NB4 (cell line): ENCODE measurements around the gene SND1.

Source experiments
- DNase-seq: peaks from one replicate; pipeline ENCODE4 v3.0.0; 2010; ENCODE audit warnings: low read depth
- H3K4me3 ChIP-seq: one replicate; pipeline ENCODE4 v1.5.1; 2011; ENCODE audit warnings: mild to moderate bottlenecking, low read depth, low read length, moderate library complexity
- MYC ChIP-seq: IDR thresholded peaks from 2 replicates; pipeline ENCODE4 v1.6.1; 2011; ENCODE audit warnings: low read depth, low read length
- POLR2A ChIP-seq: IDR thresholded peaks from 2 replicates; pipeline ENCODE4 v1.6.1; 2011; ENCODE audit warnings: mild to moderate bottlenecking; ENCODE audit not compliant: insufficient read length; ENCODE audit errors: extremely low read depth
- TF ChIP-seq, protein P1 (sequence below): IDR thresholded peaks from one replicate; pipeline ENCODE4 v1.5.1; 2012; ENCODE audit warnings: low read depth, low read length
- TF ChIP-seq, protein P2 (sequence below): IDR thresholded peaks from 2 replicates; pipeline ENCODE4 v1.6.1; 2011; ENCODE audit warnings: low read depth, low read length

SND1 gene

DNA sequence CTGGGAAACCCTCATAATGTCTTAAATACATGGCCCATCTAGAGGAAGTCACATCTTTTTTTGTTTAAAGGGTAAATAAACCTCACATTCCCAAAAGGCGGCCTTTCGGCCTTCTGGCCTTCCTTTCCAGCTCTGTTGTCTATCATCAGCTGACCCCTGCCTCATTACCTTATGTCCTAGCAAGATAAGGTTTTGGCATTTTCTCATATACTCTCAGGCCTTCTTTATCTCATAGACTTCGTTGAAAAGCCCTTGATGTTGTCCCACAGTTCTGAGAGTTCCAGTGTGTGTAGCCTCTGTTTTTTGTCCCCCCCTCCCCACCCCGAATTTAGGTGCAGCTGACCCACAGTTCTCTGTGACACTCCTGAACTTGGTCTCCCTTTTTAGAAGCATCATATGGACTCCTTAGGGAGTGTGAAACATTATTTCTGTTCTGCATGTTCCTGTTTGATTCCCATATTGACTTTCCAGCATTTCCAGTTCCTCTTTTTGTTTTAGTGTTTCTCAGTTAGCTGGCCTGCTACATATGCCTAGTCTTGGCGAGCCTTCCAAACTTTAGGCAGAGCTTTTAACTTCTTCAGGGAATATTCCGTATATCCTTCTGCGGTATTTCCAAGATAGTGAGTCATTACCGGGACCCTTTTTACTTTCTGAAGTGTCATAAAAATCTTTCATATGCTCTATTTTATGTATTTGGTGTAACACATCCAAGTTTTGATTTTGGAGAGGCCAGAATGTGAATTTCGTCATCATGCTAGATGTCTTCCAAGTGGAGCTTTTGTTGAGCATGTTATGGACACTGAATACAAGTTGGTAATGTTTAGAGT is 240.7 kb downstream of the SND1 start:
- H3K4me3 ChIP-seq, result no peak overlapping the region
- DNase-seq, result no peak
- TF ChIP-seq, protein P1, sequence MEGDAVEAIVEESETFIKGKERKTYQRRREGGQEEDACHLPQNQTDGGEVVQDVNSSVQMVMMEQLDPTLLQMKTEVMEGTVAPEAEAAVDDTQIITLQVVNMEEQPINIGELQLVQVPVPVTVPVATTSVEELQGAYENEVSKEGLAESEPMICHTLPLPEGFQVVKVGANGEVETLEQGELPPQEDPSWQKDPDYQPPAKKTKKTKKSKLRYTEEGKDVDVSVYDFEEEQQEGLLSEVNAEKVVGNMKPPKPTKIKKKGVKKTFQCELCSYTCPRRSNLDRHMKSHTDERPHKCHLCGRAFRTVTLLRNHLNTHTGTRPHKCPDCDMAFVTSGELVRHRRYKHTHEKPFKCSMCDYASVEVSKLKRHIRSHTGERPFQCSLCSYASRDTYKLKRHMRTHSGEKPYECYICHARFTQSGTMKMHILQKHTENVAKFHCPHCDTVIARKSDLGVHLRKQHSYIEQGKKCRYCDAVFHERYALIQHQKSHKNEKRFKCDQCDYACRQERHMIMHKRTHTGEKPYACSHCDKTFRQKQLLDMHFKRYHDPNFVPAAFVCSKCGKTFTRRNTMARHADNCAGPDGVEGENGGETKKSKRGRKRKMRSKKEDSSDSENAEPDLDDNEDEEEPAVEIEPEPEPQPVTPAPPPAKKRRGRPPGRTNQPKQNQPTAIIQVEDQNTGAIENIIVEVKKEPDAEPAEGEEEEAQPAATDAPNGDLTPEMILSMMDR, result no peak
- TF ChIP-seq POLR2A (no peak), MYC (no peak)
- TF ChIP-seq, protein P2, sequence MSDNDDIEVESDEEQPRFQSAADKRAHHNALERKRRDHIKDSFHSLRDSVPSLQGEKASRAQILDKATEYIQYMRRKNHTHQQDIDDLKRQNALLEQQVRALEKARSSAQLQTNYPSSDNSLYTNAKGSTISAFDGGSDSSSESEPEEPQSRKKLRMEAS, result no peak

DNA sequence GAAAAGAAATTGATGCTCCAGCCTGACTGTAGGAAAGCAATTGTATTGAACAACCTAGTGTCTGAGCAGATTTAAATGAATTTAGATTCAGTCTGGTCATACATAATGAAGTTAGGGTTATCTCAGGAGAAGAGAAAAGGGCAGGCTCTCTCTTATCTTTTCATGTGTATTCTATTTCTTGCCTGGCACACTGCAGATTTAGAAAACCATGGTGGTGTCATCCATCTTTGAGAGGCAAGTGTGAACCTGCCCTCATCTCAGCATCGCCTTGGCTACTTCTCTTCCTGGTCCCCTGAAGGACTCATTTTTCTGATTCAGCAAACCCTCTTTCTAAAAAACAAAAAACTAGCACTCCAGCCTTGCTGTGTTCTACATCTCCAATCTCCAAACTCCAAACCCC is 241.6 kb downstream of the SND1 start:
- H3K4me3 ChIP-seq, result no peak overlapping the region
- no peak for TF ChIP-seq POLR2A
- TF ChIP-seq, protein P2, result no peak
- TF ChIP-seq, protein P1, result no peak
- TF ChIP-seq MYC, result no peak

DNA sequence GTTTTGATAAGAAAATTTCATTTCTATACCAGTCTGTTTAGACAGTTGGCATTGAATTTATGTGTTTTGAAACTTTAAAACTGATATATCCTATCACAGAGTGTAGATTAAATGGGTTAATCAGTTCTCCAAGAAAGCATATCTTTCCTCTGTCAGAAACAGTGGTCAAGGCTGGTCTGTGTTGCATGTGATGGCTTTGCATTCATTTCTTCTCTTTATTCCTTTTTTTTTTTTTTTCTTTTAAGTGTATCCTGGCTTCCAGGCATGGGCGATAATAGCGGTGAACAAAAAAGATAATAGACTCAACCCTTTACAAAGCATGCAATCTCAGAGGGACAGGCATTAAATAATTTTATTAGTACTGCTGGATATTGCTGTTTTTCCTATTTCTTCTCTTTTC is 242.6 kb downstream of the SND1 start:
- TF ChIP-seq, protein P2, result no peak
- TF ChIP-seq MYC, result no peak
- no peak for TF ChIP-seq POLR2A
- TF ChIP-seq, protein P1, result no peak
- no peak for DNase-seq
- H3K4me3 ChIP-seq, result no peak overlapping the region

More for the DNA sequence above, 241.6 kb downstream of the SND1 start:
- DNase-seq, result no peak

DNA sequence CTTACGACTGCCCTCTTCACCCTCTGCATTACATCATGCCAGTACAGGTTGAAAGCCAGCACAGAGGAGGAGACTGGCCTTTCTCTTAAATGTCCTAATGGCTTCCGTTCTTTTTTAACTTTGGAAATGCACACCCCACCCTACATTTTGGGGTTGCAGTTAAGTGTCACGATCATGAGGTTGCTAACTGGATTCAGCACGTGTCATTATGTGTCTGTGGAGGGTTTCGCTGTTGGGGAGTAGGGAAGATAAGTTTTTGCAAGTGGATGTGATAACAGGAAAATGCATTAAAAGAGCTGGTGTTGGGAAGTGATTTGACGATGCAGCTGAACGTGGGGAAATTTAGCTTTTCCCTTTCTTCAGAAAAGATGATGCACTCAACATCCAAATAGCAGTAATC is 243.4 kb downstream of the SND1 start:
- no peak for TF ChIP-seq MYC
- TF ChIP-seq POLR2A, result no peak
- TF ChIP-seq, protein P2, result no peak
- TF ChIP-seq, protein P1, result no peak
- DNase-seq, result no peak
- no peak overlapping the region for H3K4me3 ChIP-seq

DNA sequence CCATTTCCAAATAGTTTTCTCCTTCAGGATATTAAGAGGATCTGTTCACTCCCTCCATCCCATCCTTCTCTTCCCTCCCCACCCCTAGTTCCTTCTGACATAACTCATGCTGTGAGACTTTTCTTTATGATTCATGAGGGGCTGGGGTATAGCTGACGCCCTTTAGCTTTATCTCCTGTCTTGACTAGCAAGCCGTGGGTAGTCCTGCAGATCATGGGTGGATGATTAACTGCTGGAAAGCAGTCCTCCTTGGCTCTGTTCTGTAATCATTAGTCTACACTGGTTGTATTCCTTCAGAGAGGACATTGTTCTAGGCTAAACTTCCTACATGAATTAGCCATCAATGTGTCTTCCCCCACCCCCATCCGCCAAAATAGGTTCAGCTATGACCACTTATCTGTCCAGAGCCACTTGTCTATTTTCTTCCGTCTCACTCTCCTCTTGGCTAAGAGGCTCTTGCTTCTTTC is 243.9 kb downstream of the SND1 start:
- H3K4me3 ChIP-seq, result no peak overlapping the region
- DNase-seq, result no peak
- TF ChIP-seq POLR2A (no peak), MYC (no peak)
- TF ChIP-seq, protein P2, result no peak
- TF ChIP-seq, protein P1, result no peak
